OCI-LY1 (cell line): Measurements from ENCODE around the gene MOB2.

ENCODE experiments used
- H2AFZ ChIP-seq: fragments of 200-600 bp; sonication (generic), shearing (Covaris generic); 2 replicates; pipeline ENCODE4 v1.6.0; 2014; ENCODE audit warnings: antibody characterized with exemption, mild to moderate bottlenecking, low read length
- H3F3A ChIP-seq: fragments of 200-600 bp; sonication (generic), shearing (Covaris generic); 2 replicates; pipeline ENCODE4 v1.6.0; 2014; ENCODE audit warnings: mild to moderate bottlenecking, antibody characterized with exemption, low read length, moderate library complexity; ENCODE audit not compliant: insufficient read depth
- H3K27ac ChIP-seq: fragments of 200-600 bp; sonication (generic); 2 replicates; pipeline ENCODE4 v1.5.1; 2014; ENCODE audit warnings: low read length, mixed run types, mild to moderate bottlenecking, low read depth; ENCODE audit not compliant: poor library complexity, severe bottlenecking
- H3K27me3 ChIP-seq: fragments of 200-600 bp; sonication (generic); 2 replicates; pipeline ENCODE4 v1.6.0; 2014; ENCODE audit warnings: antibody characterized with exemption, mild to moderate bottlenecking, low read length, moderate library complexity; ENCODE audit not compliant: insufficient read depth
- H3K36me3 ChIP-seq: fragments of 200-600 bp; sonication (generic); 2 replicates; pipeline ENCODE4 v1.6.1; 2014; ENCODE audit warnings: mild to moderate bottlenecking, antibody characterized with exemption, low read length, moderate library complexity, mixed read lengths; ENCODE audit not compliant: insufficient read depth
- H3K4me1 ChIP-seq: fragments of 200-600 bp; sonication (generic); 2 replicates; pipeline ENCODE4 v1.5.1; 2014; ENCODE audit warnings: mild to moderate bottlenecking, low read length, moderate library complexity; ENCODE audit not compliant: insufficient read depth, severe bottlenecking
- H3K4me2 ChIP-seq: fragments of 200-600 bp; sonication (generic), shearing (Covaris generic); 2 replicates; pipeline ENCODE4 v1.6.1; 2014; ENCODE audit warnings: low read length
- H3K4me3 ChIP-seq: fragments of 200-600 bp; sonication (generic); 2 replicates; pipeline ENCODE4 v1.5.1; 2014; ENCODE audit warnings: low read length, low read depth, mild to moderate bottlenecking, mixed read lengths; ENCODE audit not compliant: poor library complexity, severe bottlenecking
- H3K79me2 ChIP-seq: fragments of 200-600 bp; shearing (Covaris generic); 2 replicates; pipeline ENCODE4 v1.6.1; 2016; ENCODE audit warnings: mixed run types, low read length, mixed read lengths; ENCODE audit not compliant: insufficient read depth
- H3K9ac ChIP-seq: fragments of 200-600 bp; sonication (generic), shearing (Covaris generic); 2 replicates; pipeline ENCODE4 v1.6.1; 2014; ENCODE audit warnings: mild to moderate bottlenecking, low read length, mixed read lengths
- H3K9me2 ChIP-seq: fragments of 200-600 bp; sonication (generic), shearing (Covaris generic); 2 replicates; pipeline ENCODE4 v1.6.1; 2014; ENCODE audit warnings: low read depth, mild to moderate bottlenecking, low read length, mixed read lengths
- H3K9me3 ChIP-seq: fragments of 200-600 bp; shearing (Covaris generic); 2 replicates; pipeline ENCODE4 v1.6.1; 2014; ENCODE audit warnings: low read length, mixed read lengths
- H4K20me1 ChIP-seq: fragments of 200-600 bp; sonication (generic), shearing (Covaris generic); 2 replicates; pipeline ENCODE4 v1.6.0; 2016; ENCODE audit warnings: mild to moderate bottlenecking, low read length; ENCODE audit not compliant: insufficient read depth
- CTCF ChIP-seq: fragments of 200-600 bp; sonication (generic), shearing (Covaris generic); IDR thresholded peaks from 2 replicates; pipeline ENCODE4 v1.5.1; 2017; ENCODE audit warnings: mild to moderate bottlenecking, antibody characterized with exemption, low read length, moderate library complexity, mixed read lengths
- EZH2 ChIP-seq: fragments of 200-600 bp; sonication (generic), shearing (Covaris generic); IDR thresholded peaks from 2 replicates; pipeline ENCODE4 v1.8.0; 2017; ENCODE audit warnings: borderline replicate concordance, mixed run types, mild to moderate bottlenecking, antibody characterized with exemption, low read length, moderate library complexity, mixed read lengths

Gene MOB2

GRCh38 chr11:1460986-1461825, 25.4 kb downstream of the MOB2 start:
- Histone ChIP-seq H4K20me1 (no peaks in the 10 kb centered on the region), H3K9me2 (no peaks in the 10 kb centered on the region), H3K9ac (no peak overlapping the region), H3K36me3 (no peaks in the 10 kb centered on the region), H3K4me3 (no peak overlapping the region), H3K4me1 (no peaks in the 10 kb centered on the region), H2AFZ (no peak overlapping the region), H3K79me2 (no peaks in the 10 kb centered on the region), H3K9me3 (no peaks in the 10 kb centered on the region), H3K4me2 (no peak overlapping the region), H3K27ac (no peak overlapping the region), H3K27me3 (no peaks in the 10 kb centered on the region; the same call in 1 of the 2 replicates), H3F3A (no peaks in the 10 kb centered on the region)
- TF ChIP-seq CTCF: no peak
- TF ChIP-seq EZH2: no peak

DNA sequence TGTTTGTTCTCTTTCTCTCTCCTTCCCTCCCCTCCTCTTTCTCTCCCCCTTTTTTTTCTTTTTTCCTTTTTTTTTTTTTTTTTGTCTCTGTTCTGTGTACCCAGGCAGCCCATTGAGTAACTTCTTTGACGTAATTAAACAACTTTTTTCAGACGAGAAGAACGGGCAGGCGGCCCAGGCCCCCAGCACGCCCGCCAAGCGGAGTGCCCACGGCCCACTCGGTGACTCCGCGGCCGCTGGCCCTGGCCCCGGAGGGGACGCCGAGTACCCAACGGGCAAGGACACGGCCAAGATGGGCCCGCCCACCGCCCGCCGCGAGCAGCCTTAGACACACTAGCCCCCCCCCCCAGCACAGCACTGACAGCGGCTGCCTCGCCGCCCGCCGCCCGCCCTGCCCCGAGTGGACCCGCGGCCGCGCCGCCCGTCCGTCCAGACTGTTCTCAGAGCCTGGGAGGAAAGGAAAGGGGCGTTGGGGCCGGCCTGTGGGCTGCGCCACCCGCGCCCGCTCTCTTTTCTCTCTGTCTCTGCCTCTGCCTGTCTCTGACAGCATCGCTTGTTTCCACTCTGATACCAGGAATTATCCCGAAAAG, 26.1 kb downstream of the MOB2 start:
- Histone ChIP-seq H2AFZ (no peak overlapping the region), H3K4me2 (no peak overlapping the region), H3K79me2 (no peaks in the 10 kb centered on the region), H3K27ac (no peak overlapping the region), H3K27me3 (no peaks in the 10 kb centered on the region; the same call in 1 of the 2 replicates), H3K36me3 (no peaks in the 10 kb centered on the region), H3K9me3 (no peaks in the 10 kb centered on the region), H3K4me1 (no peaks in the 10 kb centered on the region), H3K9me2 (no peaks in the 10 kb centered on the region), H3F3A (no peaks in the 10 kb centered on the region), H3K9ac (no peak overlapping the region), H4K20me1 (no peaks in the 10 kb centered on the region), H3K4me3 (no peak overlapping the region)
- TF ChIP-seq EZH2 (no peak), CTCF (no peak)

DNA sequence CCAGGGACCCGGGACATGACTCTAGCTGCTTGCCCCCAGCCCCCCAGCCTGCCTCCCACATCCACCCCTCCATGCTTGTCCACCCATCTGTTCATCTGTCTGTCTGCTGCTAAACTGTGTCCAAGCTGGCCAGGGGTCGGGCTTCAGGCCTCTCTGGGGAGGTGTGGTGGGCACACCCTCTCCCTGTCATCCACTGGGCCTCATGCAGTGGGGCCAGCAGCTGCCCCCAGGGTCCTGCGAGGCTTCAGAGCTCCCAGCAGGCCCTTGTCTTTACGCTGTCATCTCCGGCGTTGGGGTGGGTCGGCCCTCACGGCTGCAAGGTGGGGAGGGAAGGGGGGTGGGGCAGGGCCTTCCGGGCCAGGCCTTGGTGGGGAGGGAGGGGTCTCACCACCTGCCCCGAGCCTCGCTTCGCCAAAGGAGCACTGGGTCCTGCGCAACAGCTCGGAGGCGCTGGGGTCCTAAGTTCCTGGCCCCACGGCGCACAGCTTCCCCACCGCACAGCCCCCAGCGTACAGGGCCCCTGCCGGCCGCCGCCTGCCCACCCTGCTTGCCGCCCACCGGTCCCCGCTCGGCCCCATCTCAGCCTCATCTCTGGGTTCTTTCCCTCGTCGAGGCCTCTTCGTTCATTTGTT, 26.7 kb downstream of the MOB2 start:
- Histone ChIP-seq H3F3A (no peaks in the 10 kb centered on the region), H3K9ac (no peak overlapping the region), H2AFZ (no peak overlapping the region), H3K79me2 (no peaks in the 10 kb centered on the region), H3K4me2 (no peak overlapping the region), H4K20me1 (no peaks in the 10 kb centered on the region), H3K4me3 (no peak overlapping the region), H3K9me2 (no peaks in the 10 kb centered on the region), H3K9me3 (no peaks in the 10 kb centered on the region), H3K27me3 (no peaks in the 10 kb centered on the region; the same call in 1 of the 2 replicates), H3K27ac (no peak overlapping the region), H3K4me1 (no peaks in the 10 kb centered on the region), H3K36me3 (no peaks in the 10 kb centered on the region)
- TF ChIP-seq EZH2 (no peak), CTCF (no peak)
